HCT116 (cell line): ENCODE data around the gene NSMF. TPM values are rescaled to one million over a fixed set of nuclear protein-coding genes. Genes with fewer than 3 reads are reported as not detected.

Experiments used
- ATAC-seq: fragments of 200-7000 bp; cut with Tn5 transposase; 2 replicates; pipeline ENCODE4 v1.9.1; 2020; ENCODE audit warnings: mild to moderate bottlenecking, moderate library complexity
- BruUV-seq: library from RNA; stranded (reverse); fragments of 400-500 nt; replicated peaks from 2 replicates; lab custom pipeline; 2021; lab: Mats Ljungman, UMichigan
- CTCF ChIA-PET: fragments of 300-600 bp; sonication (Branson Sonifier 250); formaldehyde crosslinking; loops from one replicate; lab custom pipeline; 2021; ENCODE audit warnings: antibody characterized with exemption; lab: Charles Lee
- POLR2A ChIA-PET: fragments of 300-600, 350-600 bp; sonication (Branson Sonifier 250); formaldehyde crosslinking; loops from one replicate; lab custom pipeline; 2021; ENCODE audit warnings: antibody characterized with exemption; lab: Charles Lee
- RAD21 ChIA-PET, 2 experiments: fragments of 300-600 bp; sonication (Branson Sonifier 250); formaldehyde crosslinking; loops; one replicate each; lab custom pipeline; 2023; ENCODE audit warnings: low total read pairs in 2 of 2; ENCODE audit not compliant: uncharacterized antibody in 2 of 2, unreplicated experiment in 2 of 2, low non-redundant PET in 1 of 2; lab: Charles Lee
- DNase-seq: peaks from one replicate; pipeline ENCODE4 v3.0.0-alpha.2; 2010; ENCODE audit warnings: low read depth, low spot score
- H2AFZ ChIP-seq: fragments of 200-600 bp; shearing (Covaris generic), sonication (generic); 2 replicates; pipeline ENCODE4 v1.6.1; 2017; ENCODE audit warnings: low read depth, mixed run types, mixed read lengths, antibody characterized with exemption, low read length; ENCODE audit not compliant: poor library complexity, severe bottlenecking
- H3K27ac ChIP-seq: 2 replicates; pipeline ENCODE4 v1.5.1; 2012; ENCODE audit warnings: low read depth, low read length
- H3K27me3 ChIP-seq: fragments of 200-600 bp; sonication (generic); 2 replicates; pipeline ENCODE4 v1.6.1; 2016; ENCODE audit warnings: mixed run types, low read length, mixed read lengths; ENCODE audit not compliant: insufficient read depth
- H3K36me3 ChIP-seq, 2 experiments: fragments of 200-500 bp in 1 of 2; fragments of 200-600 bp in 1 of 2; sonication (Bioruptor generic) in 1 of 2; sonication (generic) in 1 of 2; 2 replicates each; pipeline versions ENCODE4 v1.5.1 to v1.6.1; 2014 to 2016; ENCODE audit warnings: low read length in 2 of 2, inconsistent platforms in 1 of 2, mixed read lengths in 1 of 2, mixed run types in 1 of 2; ENCODE audit not compliant: insufficient read depth in 2 of 2, control insufficient read depth in 1 of 2
- H3K4me1 ChIP-seq, 2 experiments: fragments of 200-600 bp in 1 of 2; sonication (generic) in 1 of 2; 2 replicates each; pipeline versions ENCODE4 v1.5.1 to v1.6.1; 2012 to 2017; ENCODE audit warnings: low read length in 2 of 2, inconsistent platforms in 1 of 2, mild to moderate bottlenecking in 1 of 2, mixed read lengths in 1 of 2, mixed run types in 1 of 2, moderate library complexity in 1 of 2; ENCODE audit not compliant: insufficient read depth in 2 of 2, control insufficient read depth in 1 of 2
- H3K4me2 ChIP-seq: fragments of 200-600 bp; sonication (generic); 2 replicates; pipeline ENCODE4 v1.6.1; 2017; ENCODE audit warnings: mixed run types, low read length, mixed read lengths
- H3K4me3 ChIP-seq, 2 experiments: fragments of 200-600 bp in 1 of 2; sonication (generic) in 1 of 2; replicated peaks in 1 of 2; 2 replicates each; pipeline ENCODE4 v1.5.1; 2011 to 2016; ENCODE audit warnings: low read length in 2 of 2, control low read depth in 1 of 2, low read depth in 1 of 2, mild to moderate bottlenecking in 1 of 2, mixed read lengths in 1 of 2, mixed run types in 1 of 2
- H3K79me2 ChIP-seq: fragments of 200-600 bp; sonication (generic); 2 replicates; pipeline ENCODE4 v1.6.1; 2017; ENCODE audit warnings: mild to moderate bottlenecking, mixed run types, low read length, moderate library complexity, mixed read lengths; ENCODE audit not compliant: insufficient read depth
- H3K9ac ChIP-seq: fragments of 200-600 bp; sonication (generic); 2 replicates; pipeline ENCODE4 v1.6.1; 2016; ENCODE audit warnings: low read length, mixed read lengths
- H3K9me2 ChIP-seq: fragments of 200-600 bp; sonication (generic), shearing (Covaris generic); 2 replicates; pipeline ENCODE4 v1.6.1; 2017; ENCODE audit warnings: mixed run types, mild to moderate bottlenecking, moderate library complexity; ENCODE audit not compliant: insufficient read depth
- H3K9me3 ChIP-seq, 2 experiments: fragments of 200-500 bp in 1 of 2; fragments of 200-600 bp in 1 of 2; sonication (Bioruptor generic) in 1 of 2; sonication (generic) in 1 of 2; 2 replicates each; pipeline ENCODE4 v1.6.1; 2014 to 2017; ENCODE audit warnings: low read length in 2 of 2, mixed read lengths in 2 of 2, inconsistent platforms in 1 of 2, low read depth in 1 of 2, mild to moderate bottlenecking in 1 of 2, mixed run types in 1 of 2, moderate library complexity in 1 of 2; ENCODE audit not compliant: control insufficient read depth in 1 of 2, insufficient read depth in 1 of 2
- H4K20me1 ChIP-seq: fragments of 200-600 bp; sonication (generic), shearing (Covaris generic); 2 replicates; pipeline ENCODE4 v1.6.1; 2017; ENCODE audit warnings: mixed run types, mild to moderate bottlenecking, moderate library complexity; ENCODE audit not compliant: insufficient read depth
- CBX3 ChIP-seq: IDR thresholded peaks from 2 replicates; pipeline ENCODE4 v1.6.1; 2012; ENCODE audit warnings: low read depth
- CEBPB ChIP-seq: IDR thresholded peaks from 2 replicates; pipeline ENCODE4 v1.6.1; 2012; ENCODE audit warnings: low read depth
- ELF1 ChIP-seq: IDR thresholded peaks from 2 replicates; pipeline ENCODE4 v1.6.1; 2012; ENCODE audit warnings: low read depth, borderline replicate concordance
- FOSL1 ChIP-seq: IDR thresholded peaks from 2 replicates; pipeline ENCODE4 v1.6.1; 2012; ENCODE audit warnings: low read depth
- JUND ChIP-seq: IDR thresholded peaks from 2 replicates; pipeline ENCODE4 v1.6.1; 2012
- POLR2A ChIP-seq: IDR thresholded peaks from 2 replicates; pipeline ENCODE4 v1.7.0; 2011; ENCODE audit warnings: borderline replicate concordance; ENCODE audit not compliant: insufficient read depth, insufficient read length; ENCODE audit errors: extremely low read depth
- POLR2AphosphoS5 ChIP-seq: IDR thresholded peaks from 2 replicates; pipeline ENCODE4 v1.6.1; 2011; ENCODE audit warnings: mild to moderate bottlenecking, low read depth, low read length, moderate library complexity
- SIN3A ChIP-seq: IDR thresholded peaks from 2 replicates; pipeline ENCODE4 v1.6.1; 2012; ENCODE audit warnings: low read depth
- SP1 ChIP-seq: IDR thresholded peaks from 2 replicates; pipeline ENCODE4 v1.6.1; 2012; ENCODE audit warnings: low read depth
- SRF ChIP-seq: IDR thresholded peaks from 2 replicates; pipeline ENCODE4 v1.6.1; 2012; ENCODE audit warnings: low read depth
- YY1 ChIP-seq: IDR thresholded peaks from 2 replicates; pipeline ENCODE4 v1.6.1; 2011; ENCODE audit warnings: low read length, low read depth, moderate library complexity, mild to moderate bottlenecking; ENCODE audit not compliant: insufficient replicate concordance; ENCODE audit errors: extremely low read depth
- ZNF274 ChIP-seq: fragments of 200-500 bp; sonication (Bioruptor generic); IDR thresholded peaks from 2 replicates; pipeline ENCODE4 v1.6.1; 2014; ENCODE audit warnings: mild to moderate bottlenecking, low read depth, low read length, inconsistent platforms
- intact Hi-C: fragments of 100-400 bp; cut with micrococcal nuclease; formaldehyde crosslinking; loops from 2 replicates; pipeline ENCODE4 v1.10.0; 2022
- total RNA-seq: library from RNA; stranded (reverse); gene quantifications from one replicate; pipeline ENCODE4 v1.2.1, GENCODE V29; 2021; ENCODE audit not compliant: unreplicated experiment
- TF ChIP-seq, protein P1 (sequence below): IDR thresholded peaks from 2 replicates; pipeline ENCODE4 v1.6.1; 2012
- TF ChIP-seq, protein P2 (sequence below): IDR thresholded peaks from 2 replicates; pipeline ENCODE4 v1.6.1; 2011; ENCODE audit warnings: mild to moderate bottlenecking, low read length, moderate library complexity; ENCODE audit not compliant: insufficient replicate concordance; ENCODE audit errors: extremely low read depth
- TF ChIP-seq, protein P3 (sequence below): IDR thresholded peaks from 2 replicates; pipeline ENCODE4 v1.6.1; 2012; ENCODE audit warnings: low read depth

Gene NSMF
- total RNA-seq, 1 experiment from 2014 or later, result 81.9 TPM

DNA sequence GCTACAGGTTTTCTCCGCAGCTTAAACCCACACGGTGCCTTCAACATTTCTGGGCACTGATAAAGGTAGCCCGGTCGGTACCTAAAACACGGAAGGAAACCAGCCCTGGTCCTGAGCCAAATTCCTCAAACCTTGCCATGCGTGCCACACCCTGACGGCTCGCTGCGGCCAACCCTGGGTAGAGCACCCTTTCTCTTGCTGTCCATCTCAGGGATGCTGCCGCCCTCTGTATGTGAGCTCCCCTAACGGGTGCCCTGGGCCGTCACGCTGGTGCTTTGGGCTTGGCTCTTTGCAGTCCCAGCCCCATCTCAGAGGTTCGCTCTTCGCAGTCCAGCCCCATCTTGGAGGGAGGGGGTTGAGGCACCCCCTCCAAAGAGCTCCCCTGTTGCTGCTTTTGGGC is 47.1 kb upstream of the NSMF start:
- H3K27ac ChIP-seq, result no peak overlapping the region
- no peaks in the 10 kb centered on the region for H3K4me1 ChIP-seq
- no peak overlapping the region for H3K4me3 ChIP-seq
- H2AFZ ChIP-seq, result no peak overlapping the region
- TF ChIP-seq, protein P1, sequence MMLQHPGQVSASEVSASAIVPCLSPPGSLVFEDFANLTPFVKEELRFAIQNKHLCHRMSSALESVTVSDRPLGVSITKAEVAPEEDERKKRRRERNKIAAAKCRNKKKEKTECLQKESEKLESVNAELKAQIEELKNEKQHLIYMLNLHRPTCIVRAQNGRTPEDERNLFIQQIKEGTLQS, result no peak
- TF ChIP-seq YY1 (no peak), POLR2A (no peak), CEBPB (no peak), CBX3 (no peak), FOSL1 (no peak), ZNF274 (no peak), SIN3A (no peak), JUND (no peak), SRF (no peak), SP1 (no peak), POLR2AphosphoS5 (no peak)
- TF ChIP-seq, all 23 proteins: peak for 0
- ChIA-PET CTCF (no interaction called here), RAD21 (no interaction called here), POLR2A (no interaction called here)
- Histone ChIP-seq H4K20me1 (no peaks in the 10 kb centered on the region), H3K9me3 (no peaks in the 10 kb centered on the region), H3K9me2 (no peaks in the 10 kb centered on the region), H3K9ac (no peak overlapping the region), H3K79me2 (no peaks in the 10 kb centered on the region), H3K36me3 (no peaks in the 10 kb centered on the region), H3K27me3 (no peaks in the 10 kb centered on the region), H3K4me2 (no peak overlapping the region)
- ATAC-seq, result no peak
- intact Hi-C loops, result no loop called here
- BruUV-seq, result no TSS peak
- no peak for DNase-seq

DNA sequence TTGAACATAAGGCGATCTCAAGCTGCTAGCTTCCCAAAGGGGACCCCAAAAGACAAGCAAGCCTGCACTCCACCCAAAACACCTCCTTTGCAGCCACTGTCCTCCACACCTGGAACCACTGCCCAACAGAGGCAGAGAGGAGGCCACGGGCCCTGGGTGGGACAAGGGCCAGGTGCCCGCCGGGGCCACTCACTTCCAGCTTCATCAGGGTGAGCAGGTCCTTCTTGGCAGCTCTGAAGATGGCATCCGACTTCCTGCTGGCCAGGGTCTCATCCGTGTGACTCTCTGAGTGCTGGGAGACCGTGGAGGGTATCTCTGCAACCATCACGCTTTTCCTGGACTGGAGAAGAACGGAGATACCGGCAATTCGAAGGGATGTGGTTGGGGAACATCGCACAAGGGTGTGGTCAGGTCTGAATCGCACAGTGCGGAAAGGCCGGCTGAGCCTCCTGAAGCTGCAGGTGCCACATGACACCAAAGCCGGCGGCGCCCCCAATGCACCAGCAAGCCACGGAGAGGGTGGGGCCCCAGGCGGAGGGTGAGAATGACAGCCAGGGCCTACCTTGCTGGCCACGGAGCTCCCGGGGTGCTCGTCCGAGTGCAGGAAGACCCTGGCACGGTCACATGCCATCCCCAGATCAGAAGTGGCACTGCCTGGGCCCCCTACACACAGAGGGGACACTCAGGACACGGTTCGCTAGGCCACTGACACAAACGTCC is 46.4 kb upstream of the NSMF start:
- no peak overlapping the region for H3K27ac ChIP-seq
- no peaks in the 10 kb centered on the region for H3K4me1 ChIP-seq
- no peaks in the 10 kb centered on the region for H3K36me3 ChIP-seq
- H3K79me2 ChIP-seq, result no peaks in the 10 kb centered on the region
- no peak overlapping the region for H3K4me3 ChIP-seq
- ATAC-seq (no peak), DNase-seq (no peak)
- RAD21 ChIA-PET, result interaction anchor here in 1 of 2 experiments (0.7 kb wide), 1 partner anchor 219 kb away, joined by 3 read pairs; no protein-coding TSS in a partner anchor
- no peaks in the 10 kb centered on the region for H3K27me3 ChIP-seq
- H2AFZ ChIP-seq, result no peak overlapping the region
- CTCF ChIA-PET, result no interaction called here
- intact Hi-C loops, result no loop called here
- no peak overlapping the region for H3K9ac ChIP-seq
- no peak overlapping the region for H3K4me2 ChIP-seq
- H3K9me3 ChIP-seq, result no peaks in the 10 kb centered on the region
- H3K9me2 ChIP-seq, result no peaks in the 10 kb centered on the region
- H4K20me1 ChIP-seq, result no peaks in the 10 kb centered on the region
- BruUV-seq, result no TSS peak
- POLR2A ChIA-PET, result no interaction called here
- TF ChIP-seq, protein P2, sequence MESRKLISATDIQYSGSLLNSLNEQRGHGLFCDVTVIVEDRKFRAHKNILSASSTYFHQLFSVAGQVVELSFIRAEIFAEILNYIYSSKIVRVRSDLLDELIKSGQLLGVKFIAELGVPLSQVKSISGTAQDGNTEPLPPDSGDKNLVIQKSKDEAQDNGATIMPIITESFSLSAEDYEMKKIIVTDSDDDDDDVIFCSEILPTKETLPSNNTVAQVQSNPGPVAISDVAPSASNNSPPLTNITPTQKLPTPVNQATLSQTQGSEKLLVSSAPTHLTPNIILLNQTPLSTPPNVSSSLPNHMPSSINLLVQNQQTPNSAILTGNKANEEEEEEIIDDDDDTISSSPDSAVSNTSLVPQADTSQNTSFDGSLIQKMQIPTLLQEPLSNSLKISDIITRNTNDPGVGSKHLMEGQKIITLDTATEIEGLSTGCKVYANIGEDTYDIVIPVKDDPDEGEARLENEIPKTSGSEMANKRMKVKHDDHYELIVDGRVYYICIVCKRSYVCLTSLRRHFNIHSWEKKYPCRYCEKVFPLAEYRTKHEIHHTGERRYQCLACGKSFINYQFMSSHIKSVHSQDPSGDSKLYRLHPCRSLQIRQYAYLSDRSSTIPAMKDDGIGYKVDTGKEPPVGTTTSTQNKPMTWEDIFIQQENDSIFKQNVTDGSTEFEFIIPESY, result no peak
- TF ChIP-seq SP1 (no peak), JUND (no peak), ELF1 (no peak), POLR2A (no peak), FOSL1 (no peak), CBX3 (no peak)
- TF ChIP-seq, protein P3, sequence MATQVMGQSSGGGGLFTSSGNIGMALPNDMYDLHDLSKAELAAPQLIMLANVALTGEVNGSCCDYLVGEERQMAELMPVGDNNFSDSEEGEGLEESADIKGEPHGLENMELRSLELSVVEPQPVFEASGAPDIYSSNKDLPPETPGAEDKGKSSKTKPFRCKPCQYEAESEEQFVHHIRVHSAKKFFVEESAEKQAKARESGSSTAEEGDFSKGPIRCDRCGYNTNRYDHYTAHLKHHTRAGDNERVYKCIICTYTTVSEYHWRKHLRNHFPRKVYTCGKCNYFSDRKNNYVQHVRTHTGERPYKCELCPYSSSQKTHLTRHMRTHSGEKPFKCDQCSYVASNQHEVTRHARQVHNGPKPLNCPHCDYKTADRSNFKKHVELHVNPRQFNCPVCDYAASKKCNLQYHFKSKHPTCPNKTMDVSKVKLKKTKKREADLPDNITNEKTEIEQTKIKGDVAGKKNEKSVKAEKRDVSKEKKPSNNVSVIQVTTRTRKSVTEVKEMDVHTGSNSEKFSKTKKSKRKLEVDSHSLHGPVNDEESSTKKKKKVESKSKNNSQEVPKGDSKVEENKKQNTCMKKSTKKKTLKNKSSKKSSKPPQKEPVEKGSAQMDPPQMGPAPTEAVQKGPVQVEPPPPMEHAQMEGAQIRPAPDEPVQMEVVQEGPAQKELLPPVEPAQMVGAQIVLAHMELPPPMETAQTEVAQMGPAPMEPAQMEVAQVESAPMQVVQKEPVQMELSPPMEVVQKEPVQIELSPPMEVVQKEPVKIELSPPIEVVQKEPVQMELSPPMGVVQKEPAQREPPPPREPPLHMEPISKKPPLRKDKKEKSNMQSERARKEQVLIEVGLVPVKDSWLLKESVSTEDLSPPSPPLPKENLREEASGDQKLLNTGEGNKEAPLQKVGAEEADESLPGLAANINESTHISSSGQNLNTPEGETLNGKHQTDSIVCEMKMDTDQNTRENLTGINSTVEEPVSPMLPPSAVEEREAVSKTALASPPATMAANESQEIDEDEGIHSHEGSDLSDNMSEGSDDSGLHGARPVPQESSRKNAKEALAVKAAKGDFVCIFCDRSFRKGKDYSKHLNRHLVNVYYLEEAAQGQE, result no peak
